HG03066 (cell line): ENCODE data around the gene M1AP.

Source experiments
- ATAC-seq: cut with Tn5 transposase; IDR thresholded peaks from one replicate; pipeline ENCODE4 v1.9.1; 2021; ENCODE audit warnings: low read depth; ENCODE audit not compliant: unreplicated experiment

Gene M1AP

DNA sequence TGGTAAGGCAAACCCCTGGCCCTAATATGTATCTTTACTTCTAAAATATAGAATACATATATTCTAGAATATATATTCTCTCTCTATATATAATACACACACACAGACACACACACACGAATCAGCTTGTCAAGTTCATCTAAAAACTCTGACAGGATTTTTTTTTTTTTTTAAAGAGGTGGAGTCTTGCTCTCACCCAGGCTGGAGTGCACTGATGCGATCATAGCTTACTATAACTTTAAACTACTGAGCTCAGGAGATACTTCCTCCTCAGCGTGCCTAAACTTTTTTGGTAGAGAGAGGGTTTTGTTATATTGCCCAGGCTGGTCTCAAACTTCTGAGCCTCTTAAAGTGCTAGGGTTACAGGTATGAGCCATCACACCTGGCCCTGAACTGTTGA, 48.5 kb downstream of the M1AP start:
- ATAC-seq: no peak

DNA sequence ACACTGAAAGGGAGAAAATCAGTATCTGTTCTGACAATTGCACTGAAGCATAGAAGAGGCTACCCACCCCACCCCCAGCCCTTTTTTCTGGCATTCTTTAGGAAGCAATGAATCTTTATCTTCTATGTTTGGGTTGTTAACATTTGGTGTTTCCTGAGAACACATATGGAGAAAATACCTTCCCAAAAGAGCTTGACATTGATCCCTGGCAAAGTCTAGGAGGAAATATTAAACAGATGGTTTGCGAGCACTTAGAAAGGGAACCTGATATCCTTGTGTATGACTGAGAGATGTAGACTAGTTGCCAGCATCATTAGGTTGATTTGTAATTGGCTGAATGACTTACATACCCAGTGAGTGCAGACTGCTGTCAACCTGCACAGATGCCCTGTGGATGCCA, 50.7 kb downstream of the M1AP start:
- ATAC-seq: no peak

DNA sequence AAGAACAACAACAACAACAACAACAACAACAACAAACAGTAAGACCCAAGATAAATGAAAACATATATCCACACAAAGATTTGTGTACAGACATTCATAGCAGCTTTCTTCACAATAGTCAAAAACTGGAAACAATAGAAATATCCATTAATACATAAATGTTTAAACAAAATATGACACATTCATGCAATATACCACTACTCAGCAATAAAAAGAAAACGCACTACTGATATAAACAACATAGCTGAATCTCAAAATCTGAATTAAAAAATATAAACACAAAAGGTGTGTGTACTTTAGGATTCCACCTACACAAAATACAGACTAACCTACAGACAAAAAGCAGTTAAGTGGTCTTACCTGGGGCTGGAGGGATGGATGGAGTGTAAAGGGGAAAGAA, 51.5 kb downstream of the M1AP start:
- ATAC-seq: no peak

DNA sequence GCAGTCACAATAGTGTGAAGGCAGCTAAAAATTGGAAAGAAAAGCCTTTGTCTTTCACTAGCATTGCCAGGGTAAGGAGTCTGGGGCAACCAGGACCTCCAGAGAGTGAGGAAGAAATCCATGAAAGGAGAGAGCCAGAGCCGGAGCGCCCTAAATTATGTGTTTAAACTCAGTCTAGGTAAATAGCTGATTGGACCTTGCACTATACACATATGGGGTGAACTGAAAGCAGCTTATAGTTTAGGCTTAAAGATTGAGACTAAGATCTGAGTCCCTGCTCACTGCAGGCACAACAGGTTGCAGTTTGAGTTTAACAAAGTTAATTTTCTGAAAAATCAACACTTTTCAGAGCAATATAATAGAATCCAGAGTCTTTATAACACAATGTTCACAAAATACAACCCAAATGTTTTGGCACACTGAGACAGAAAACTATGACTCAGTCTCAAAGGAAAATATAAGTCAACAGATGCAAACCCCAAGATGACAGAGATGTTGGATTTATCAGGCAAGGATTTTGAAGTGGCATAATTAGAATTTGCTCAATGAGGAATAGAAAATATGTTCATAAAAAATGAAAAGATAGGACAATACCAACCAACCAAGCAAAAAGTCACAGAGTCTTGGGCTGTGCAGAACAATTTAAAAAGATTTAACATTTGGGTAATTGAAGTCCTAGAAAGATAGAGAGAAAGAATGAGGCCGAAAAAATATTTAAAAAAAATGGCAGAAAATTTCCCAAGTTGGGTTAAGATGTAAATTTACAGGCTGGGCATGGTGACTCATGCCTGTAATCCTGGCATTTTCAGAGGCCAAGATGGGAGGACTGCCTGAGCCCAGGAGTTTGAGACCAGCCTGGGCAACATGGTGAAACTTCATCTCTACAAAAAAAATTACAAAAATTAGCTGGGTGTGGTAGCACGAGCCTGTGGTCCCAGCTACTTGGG, 54.0 kb downstream of the M1AP start:
- no peak for ATAC-seq

DNA sequence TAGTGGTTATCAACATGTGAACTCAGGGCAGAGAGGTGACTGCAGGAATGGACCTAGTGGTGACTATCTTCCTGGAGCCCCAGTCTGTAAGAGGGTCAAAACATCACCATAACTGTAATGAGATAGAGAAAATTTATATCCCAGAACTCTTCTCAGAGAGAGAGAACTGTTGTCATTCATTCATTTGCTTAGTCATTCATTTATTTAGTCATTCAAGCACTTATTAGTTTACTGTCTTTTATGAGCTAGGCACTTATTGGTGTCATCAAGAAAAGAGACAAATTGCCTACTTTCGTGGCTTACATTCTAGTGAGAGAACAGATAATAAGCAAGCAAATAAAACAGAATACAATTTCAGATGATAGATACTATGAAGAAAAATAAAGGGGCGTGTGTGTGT, 59.5 kb downstream of the M1AP start:
- no peak for ATAC-seq

- no peak for ATAC-seq
Observed at GRCh38 chr2:74587664-74588277, 60.4 kb downstream of the M1AP start.

DNA sequence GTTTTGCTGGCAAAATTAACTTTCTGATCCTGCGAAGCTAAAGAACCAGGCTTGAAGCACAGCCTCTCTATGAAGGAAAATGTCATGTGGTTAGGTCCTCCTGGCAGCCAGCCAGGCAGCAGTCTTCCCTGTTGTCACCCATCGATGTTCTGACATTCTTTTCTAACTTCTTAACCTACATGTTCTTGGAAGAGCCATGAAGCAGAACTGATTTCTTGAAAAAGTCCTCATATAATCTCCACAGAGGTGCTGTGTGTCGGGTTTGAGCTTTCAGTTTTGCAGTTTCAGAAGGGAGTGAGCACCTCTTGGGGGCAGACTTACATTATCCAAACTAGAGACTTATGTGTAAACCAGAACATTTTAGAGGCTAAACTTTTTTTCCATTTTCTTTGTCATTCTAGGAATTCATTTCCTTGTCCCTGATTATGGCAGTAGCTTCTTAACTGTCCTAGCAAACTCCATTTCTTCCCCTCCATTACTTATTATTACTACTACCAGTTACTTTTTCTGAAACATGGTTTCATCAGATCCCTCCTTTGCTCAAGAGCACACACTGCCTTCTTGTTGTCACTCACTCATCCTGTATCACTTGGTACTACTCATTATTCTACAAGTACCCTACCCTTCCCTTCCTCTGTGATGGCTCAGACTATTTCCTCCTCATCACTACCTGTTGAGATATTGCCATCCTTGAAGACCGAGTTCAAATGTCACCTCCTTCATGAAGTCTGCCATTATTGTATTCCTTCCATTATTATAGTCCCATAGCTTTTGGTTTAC, 62.5 kb downstream of the M1AP start:
- no peak for ATAC-seq

DNA sequence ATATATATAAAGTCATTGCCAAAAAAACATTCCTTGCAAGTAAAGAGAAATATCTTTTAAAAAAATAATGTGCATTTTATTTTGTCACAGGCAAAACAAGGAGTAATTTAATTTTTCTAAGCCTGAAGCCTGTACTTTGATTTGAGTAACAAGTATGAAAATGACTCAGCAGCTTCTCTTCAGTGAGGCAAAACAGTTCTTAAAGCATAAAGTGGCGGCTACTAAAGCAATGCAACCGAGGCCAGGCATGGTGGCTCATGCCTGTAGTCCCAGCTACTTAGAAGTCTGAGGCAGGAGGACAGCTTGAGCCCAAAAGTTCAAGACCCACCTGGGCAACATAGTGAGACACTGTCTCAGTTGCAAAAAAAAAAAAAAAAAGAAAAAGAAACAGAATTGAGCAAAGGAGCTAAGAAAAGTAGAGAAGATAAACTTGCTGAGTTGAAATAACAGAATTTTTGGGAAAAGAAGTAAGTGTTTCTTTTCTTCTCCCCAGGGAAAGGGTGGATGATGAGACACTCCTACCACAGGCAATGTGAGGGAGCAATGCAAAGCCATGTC, 64.0 kb downstream of the M1AP start:
- peak; percentile 64 for ATAC-seq

DNA sequence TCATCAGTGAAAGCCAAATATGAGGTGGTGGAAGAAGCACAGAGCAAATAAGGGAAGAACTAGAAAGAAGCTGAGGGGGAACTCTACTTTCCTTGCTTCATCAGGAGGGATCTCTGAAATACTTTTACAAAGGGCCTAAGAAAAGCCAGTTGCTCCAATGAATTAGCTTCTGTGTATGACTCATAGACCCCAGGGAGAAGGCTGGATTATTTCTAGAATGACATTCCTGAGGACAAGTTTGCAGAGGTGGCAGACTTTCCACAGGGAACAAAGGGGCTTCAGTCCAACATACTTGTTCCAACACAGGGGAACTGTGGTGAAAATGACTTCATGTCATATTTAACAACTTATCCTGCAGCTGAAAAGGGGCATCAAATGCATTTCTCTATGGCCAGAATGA, 64.6 kb downstream of the M1AP start:
- ATAC-seq: no peak

DNA sequence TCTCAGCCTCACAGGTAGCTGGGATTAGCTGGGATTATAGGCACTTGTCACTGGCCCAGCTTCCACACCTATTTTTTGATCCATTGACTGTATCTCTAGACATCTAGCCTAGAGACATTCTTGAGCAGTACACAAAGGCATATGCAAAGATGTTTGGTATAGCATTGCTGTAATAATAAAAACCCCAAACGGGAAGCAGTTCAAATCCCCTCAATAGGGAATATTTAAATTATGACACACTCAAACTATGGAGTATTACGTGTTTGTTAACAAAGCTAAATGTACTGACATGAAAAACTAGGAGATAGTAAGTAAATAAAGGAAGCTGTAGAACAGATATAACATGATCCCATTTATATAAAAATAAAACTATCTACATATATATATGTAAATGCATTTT, 65.9 kb downstream of the M1AP start:
- no peak for ATAC-seq

- ATAC-seq: no peak
Observed at GRCh38 chr2:74581463-74581862, 66.7 kb downstream of the M1AP start.

GRCh38 chr2:74578408-74578807, 69.7 kb downstream of the M1AP start:
- ATAC-seq: peak; percentile 42

- ATAC-seq: no peak
Observed at GRCh38 chr2:74577448-74577847, 70.7 kb downstream of the M1AP start.

DNA sequence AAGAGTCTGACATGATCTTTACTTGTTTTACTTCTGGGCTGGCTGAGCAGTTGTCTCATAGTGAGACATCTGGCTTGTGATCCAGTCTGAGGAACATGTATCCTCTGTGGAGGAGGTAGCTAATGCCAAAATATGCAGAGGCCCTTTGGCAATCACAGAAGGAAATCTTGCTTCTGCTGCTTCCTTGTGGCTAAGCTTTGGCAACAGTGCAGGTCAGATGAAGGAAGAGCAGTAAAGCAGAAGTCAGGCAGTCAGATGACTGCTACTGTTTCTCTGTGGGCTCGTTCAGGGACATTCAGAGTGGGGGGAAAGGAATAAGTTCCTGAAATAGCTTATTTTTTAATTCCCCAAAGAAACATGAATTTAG, 71.3 kb downstream of the M1AP start:
- no peak for ATAC-seq

GRCh38 chr2:74576211-74576862, 71.8 kb downstream of the M1AP start:
- ATAC-seq: no peak

GRCh38 chr2:74575320-74575719, 72.8 kb downstream of the M1AP start:
- no peak for ATAC-seq

- ATAC-seq: peak; percentile 47
Observed at GRCh38 chr2:74573747-74574562, 74.2 kb downstream of the M1AP start.

DNA sequence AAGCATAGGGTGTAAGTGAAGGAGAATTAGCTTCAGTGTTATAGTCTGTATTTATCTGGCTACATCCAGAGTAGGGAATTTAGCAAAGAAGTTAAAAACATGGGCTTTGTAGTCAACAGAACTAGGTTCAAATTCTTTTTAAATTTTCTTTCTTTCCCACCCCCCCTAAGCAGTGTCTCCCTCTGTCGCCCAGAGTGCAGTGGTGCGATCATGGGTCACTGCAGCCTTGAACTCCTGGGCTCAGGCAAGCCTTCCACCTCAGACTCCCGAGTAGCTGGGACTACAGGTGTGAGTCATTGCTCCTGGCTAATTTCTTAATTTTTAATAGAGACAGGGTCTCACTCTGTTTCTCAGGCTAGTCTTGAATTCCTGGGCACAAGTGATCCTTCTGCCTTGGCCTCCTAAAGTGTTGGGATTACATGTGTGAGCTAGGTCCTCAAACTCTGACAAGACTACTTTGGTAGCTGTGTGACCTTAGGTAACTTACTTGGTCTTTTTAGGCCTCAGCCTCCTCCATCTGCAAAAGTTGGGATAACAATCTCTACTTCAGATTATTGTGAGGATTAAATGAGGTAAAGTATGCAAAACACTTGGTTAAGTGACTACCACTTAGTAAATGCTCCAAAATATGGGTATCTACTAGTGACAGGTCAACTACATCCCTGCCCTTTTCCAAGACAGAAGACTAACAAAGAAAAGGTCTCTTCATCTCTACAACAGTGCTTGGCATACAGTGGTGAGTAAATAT, 75.8 kb downstream of the M1AP start:
- no peak for ATAC-seq

DNA sequence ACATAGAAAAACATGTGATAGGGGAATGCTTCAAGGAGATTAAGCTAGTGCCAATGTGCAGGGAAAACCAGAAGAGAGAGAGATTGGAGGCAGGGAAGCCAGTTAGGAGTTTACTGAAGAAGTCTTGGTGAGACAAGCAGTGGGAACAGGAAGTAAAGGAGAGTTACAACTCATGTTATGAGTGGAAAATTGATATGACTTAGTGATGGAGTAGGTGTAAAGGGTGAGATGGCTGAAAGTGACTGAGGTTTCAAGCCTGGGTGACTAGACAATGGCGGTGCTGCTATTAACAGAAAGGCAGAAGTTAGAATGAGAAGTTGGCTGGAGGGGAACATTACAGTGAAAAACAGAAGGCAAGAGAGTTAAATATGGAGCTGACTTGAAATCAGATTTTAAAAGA, 77.1 kb downstream of the M1AP start:
- peak; percentile 66 for ATAC-seq
